ENCODE measurements around the gene SYNDIG1.

The SYNDIG1 gene

GRCh38 chr20:24491041-24491756 lies 21.8 kb downstream of the SYNDIG1 start:
- Histone ChIP-seq H3K27ac (replicated peaks) (no peak overlapping the region), H3K27me3 (ENCODE audit: insufficient read depth, poor library complexity, severe bottlenecking) (no peaks in the 10 kb centered on the region), H3K4me3 (replicated peaks; ENCODE audit: insufficient read depth, low read length) (no peak overlapping the region)
- no peak for TF ChIP-seq GABPA (IDR thresholded peaks at IDR 0.05; ENCODE audit: low read depth)
- TF ChIP-seq CTCF (IDR thresholded peaks at IDR 0.05; ENCODE audit: insufficient read depth, low read length) = no peak
- TF ChIP-seq REST (IDR thresholded peaks at IDR 0.05; ENCODE audit: insufficient replicate concordance, low read depth) = no peak
- TF ChIP-seq SPI1 (IDR thresholded peaks at IDR 0.05; ENCODE audit: borderline replicate concordance, low read depth) = no peak
- DNase-seq (ENCODE audit: low read depth in 1 of 2, low spot score in 1 of 2) = no peak

- no peak for DNase-seq (ENCODE audit: low read depth in 1 of 2, low spot score in 1 of 2)
- H3K27me3 ChIP-seq (ENCODE audit: insufficient read depth, poor library complexity, severe bottlenecking) = no peaks in the 10 kb centered on the region
- H3K4me3 ChIP-seq (replicated peaks; ENCODE audit: insufficient read depth, low read length) = no peak overlapping the region
- TF ChIP-seq GABPA (IDR thresholded peaks at IDR 0.05; ENCODE audit: low read depth) (no peak), CTCF (IDR thresholded peaks at IDR 0.05; ENCODE audit: insufficient read depth, low read length) (no peak), REST (IDR thresholded peaks at IDR 0.05; ENCODE audit: insufficient replicate concordance, low read depth) (no peak), SPI1 (IDR thresholded peaks at IDR 0.05; ENCODE audit: borderline replicate concordance, low read depth) (no peak), POLR2AphosphoS5 (IDR thresholded peaks at IDR 0.05; ENCODE audit: low read depth) (no peak)
- no peak overlapping the region for H3K27ac ChIP-seq (replicated peaks)
These were observed 22.7 kb downstream of the SYNDIG1 start for GRCh38 chr20:24492031-24492607.

GRCh38 chr20:24492698-24493097 lies 23.3 kb downstream of the SYNDIG1 start:
- no peak for TF ChIP-seq GABPA (IDR thresholded peaks at IDR 0.05; ENCODE audit: low read depth)
- TF ChIP-seq POLR2AphosphoS5 (IDR thresholded peaks at IDR 0.05; ENCODE audit: low read depth) = no peak
- TF ChIP-seq SPI1 (IDR thresholded peaks at IDR 0.05; ENCODE audit: borderline replicate concordance, low read depth) = no peak
- TF ChIP-seq CTCF (IDR thresholded peaks at IDR 0.05; ENCODE audit: insufficient read depth, low read length) = no peak
- TF ChIP-seq REST (IDR thresholded peaks at IDR 0.05; ENCODE audit: insufficient replicate concordance, low read depth) = no peak
- Histone ChIP-seq H3K27me3 (ENCODE audit: insufficient read depth, poor library complexity, severe bottlenecking) (no peaks in the 10 kb centered on the region), H3K27ac (replicated peaks) (no peak overlapping the region), H3K4me3 (replicated peaks; ENCODE audit: insufficient read depth, low read length) (no peak overlapping the region)
- no peak for DNase-seq (ENCODE audit: low read depth in 1 of 2, low spot score in 1 of 2)
